HK-2 (cell line): ENCODE data around the gene PCGF2.

Experiments used
- DNase-seq: peaks from one replicate; pipeline ENCODE4 v3.0.0-alpha.2; 2018; ENCODE audit not compliant: unreplicated experiment

The PCGF2 gene

GRCh38 chr17:38703742-38704605 lies 44.2 kb downstream of the PCGF2 start:
- DNase-seq: peak; percentile 85

- DNase-seq: peak; percentile 22
Measured at GRCh38 chr17:38702916-38703741, 45.0 kb downstream of the PCGF2 start.

GRCh38 chr17:38702166-38702915 lies 45.8 kb downstream of the PCGF2 start:
- DNase-seq: peak; percentile 89

GRCh38 chr17:38701504-38702165 lies 46.5 kb downstream of the PCGF2 start:
- DNase-seq: peak; percentile 59

- DNase-seq: no peak
Measured at GRCh38 chr17:38698760-38699159, 49.4 kb downstream of the PCGF2 start.

- no peak for DNase-seq
Measured at GRCh38 chr17:38697061-38697820, 50.9 kb downstream of the PCGF2 start.

- DNase-seq: no peak
Measured at GRCh38 chr17:38693700-38694329, 54.3 kb downstream of the PCGF2 start.

- no peak for DNase-seq
Measured at GRCh38 chr17:38691154-38691553, 57.0 kb downstream of the PCGF2 start.

GRCh38 chr17:38690386-38690785 lies 57.8 kb downstream of the PCGF2 start:
- DNase-seq: no peak

- no peak for DNase-seq
Measured at GRCh38 chr17:38687286-38687685, 60.9 kb downstream of the PCGF2 start.

GRCh38 chr17:38685491-38685890 lies 62.6 kb downstream of the PCGF2 start:
- DNase-seq: no peak
